ENCODE data around the gene OR4D2. TPM values are rescaled to one million over a fixed set of nuclear protein-coding genes. Genes with fewer than 3 reads are reported as not detected.
"Not testable (repeated sequence)": the region's sequence is repeated elsewhere in the genome, so short reads cannot be mapped to it uniquely, and the experiment has no call there.

OR4D2 gene
- polyA plus RNA-seq (ENCODE audit: insufficient read length in 4 of 4) = not detected

DNA sequence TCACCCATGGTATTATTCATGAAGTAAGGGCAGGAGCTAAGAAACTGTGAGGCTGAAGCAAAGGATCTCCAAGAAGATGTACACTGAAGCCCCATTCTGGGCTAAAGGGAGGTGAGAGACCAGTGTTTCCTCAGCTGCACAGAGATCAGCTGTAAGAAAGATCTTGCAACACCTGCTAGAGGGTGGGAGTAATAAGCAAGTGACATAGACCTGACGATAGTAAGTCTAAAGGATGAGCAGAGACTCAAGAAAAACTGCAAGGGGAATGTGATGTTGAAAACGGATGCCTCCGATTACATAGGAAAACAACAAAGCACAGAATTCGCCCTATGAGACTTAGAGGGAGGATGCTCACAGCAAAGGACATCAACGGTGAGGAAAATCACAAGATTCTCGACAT lies at the start of gene OR4D2:
Gene OR4D2 (plus strand): TSS at position 301 of the 400 bp plus-strand sequence. CDS start 2,674 bp downstream, outside the sequence.
- no peak for DNase-seq (ENCODE audit: low read depth in 4 of 4, low spot score in 2 of 4)

DNA sequence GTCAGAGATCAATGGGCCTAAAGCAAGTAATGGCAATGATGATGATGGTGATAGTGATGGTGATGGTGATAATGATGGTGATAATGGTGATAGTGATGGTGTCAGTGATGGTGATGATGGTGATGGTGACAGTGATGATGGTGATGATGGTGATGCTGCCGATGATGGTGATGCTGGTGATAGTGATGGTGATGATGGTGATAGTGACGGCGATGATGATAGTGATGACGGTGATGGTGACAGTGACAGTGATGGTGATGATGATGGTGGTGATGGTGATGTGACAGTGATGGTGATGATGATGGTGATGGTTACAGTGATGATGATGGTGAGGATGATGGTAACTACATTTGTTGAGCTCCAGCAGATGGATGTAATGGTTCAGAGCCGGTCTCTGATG lies 49.4 kb upstream of the OR4D2 start:
- DNase-seq (ENCODE audit: low read depth in 4 of 4, low spot score in 2 of 4) = no peak

DNA sequence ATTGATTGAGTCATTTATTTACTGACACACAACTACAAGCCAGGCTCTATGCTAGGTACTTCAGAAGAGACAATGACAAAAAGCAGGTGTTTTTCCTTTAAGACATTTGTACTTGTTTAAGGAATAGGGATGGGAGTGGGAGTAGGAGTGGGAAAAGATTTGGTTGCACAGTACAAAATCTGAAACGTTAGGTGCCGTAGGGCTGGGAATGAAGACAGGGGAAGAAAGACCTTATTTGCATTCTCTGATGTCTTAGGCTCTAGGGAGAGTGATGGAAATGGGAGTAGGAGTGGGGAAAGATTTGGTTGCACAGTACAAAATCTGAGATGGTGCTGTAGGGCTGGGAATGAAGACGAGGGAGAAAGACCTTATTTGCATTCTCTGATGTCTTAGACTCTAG lies 47.3 kb upstream of the OR4D2 start:
- no peak for DNase-seq (ENCODE audit: low read depth in 4 of 4, low spot score in 2 of 4)

DNA sequence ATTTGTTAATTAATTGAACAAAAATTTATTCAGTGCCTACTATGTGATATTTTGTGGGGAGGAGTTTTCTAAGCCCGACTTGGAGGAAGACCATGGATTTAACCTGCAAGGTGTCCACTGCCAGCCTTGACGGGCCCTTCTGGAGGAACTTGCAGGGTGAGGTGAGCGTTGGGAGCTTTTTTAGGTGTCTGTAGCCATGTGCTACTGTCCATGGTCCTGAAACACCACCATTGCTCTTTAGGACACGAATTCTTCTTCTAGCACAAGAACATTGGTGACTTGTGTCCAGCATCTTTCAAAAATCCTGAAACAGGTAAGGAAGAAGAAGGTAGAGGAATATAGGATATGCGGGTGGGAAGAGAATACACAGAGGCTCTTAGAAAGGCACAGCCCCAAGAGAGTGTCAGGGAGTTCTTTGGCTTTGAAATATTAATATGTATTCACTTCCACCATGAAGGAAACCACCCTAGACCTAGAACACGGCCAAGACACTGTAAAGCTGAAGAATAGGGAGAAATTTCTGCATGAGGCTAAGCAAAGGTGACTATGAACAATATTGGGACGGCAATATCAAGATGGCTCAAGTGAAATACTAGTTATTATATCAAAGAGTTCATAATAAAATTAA lies 46.5 kb upstream of the OR4D2 start:
- DNase-seq (ENCODE audit: low read depth in 4 of 4, low spot score in 2 of 4) = peak; percentile 51 to 81 (median 60)

DNA sequence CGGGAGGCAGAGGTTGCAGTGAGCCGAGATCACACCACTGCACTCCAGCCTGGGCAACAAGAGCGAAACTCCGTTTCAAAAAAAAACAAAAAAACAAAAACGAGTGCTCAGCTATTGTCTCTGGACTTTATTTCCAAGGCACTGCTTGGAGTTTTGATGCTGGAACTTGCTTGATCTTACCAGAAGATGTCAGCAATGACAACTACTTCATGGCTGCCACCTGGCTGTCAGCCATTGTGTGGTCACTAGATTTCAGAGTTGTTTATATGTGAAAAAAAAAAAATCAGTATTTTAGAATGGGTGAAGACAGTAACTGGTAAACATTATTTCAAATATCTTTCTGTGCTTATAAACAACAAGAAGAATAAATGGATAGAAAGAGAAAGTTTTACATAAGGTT lies 44.9 kb upstream of the OR4D2 start:
- DNase-seq (ENCODE audit: low read depth in 4 of 4, low spot score in 2 of 4) = no peak

DNA sequence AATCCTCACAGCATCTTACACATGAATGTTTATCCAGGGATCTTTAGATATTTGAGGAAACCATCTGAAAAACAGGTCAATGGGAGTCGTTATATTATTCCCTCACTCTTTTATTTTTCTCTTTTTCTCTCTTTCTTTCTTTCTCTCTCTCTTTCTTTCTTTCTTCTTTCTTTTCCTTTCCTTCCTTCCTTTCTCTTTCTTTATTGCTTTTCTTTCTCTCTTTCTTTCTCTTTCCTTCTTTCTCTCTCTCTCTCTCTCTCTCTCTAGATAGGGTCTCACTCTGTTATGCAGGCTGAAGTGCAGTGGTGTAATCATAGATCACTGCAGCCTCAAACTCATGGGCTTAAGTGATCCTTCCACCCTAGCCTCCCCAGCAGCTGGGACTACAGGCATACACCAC lies 38.9 kb upstream of the OR4D2 start:
- DNase-seq (ENCODE audit: low read depth in 4 of 4, low spot score in 2 of 4) = no peak

DNA sequence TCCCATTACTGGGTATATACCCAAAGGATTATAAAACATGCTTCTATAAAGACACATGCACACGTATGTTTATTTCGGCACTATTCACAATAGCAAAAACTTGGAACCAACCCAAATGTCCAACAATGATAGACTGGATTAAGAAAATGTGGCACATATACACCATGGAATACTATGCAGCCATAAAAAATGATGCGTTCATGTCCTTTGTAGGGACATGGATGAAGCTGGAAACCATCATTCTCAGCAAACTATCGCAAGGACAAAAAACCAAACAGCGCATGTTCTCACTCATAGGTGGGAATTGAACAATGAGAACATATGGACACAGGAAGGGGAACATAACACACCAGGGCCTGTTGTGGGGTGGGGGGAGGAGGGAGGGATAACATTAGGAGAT lies 34.1 kb upstream of the OR4D2 start:
- not testable (repeated sequence) for DNase-seq (ENCODE audit: low read depth in 4 of 4, low spot score in 2 of 4)

DNA sequence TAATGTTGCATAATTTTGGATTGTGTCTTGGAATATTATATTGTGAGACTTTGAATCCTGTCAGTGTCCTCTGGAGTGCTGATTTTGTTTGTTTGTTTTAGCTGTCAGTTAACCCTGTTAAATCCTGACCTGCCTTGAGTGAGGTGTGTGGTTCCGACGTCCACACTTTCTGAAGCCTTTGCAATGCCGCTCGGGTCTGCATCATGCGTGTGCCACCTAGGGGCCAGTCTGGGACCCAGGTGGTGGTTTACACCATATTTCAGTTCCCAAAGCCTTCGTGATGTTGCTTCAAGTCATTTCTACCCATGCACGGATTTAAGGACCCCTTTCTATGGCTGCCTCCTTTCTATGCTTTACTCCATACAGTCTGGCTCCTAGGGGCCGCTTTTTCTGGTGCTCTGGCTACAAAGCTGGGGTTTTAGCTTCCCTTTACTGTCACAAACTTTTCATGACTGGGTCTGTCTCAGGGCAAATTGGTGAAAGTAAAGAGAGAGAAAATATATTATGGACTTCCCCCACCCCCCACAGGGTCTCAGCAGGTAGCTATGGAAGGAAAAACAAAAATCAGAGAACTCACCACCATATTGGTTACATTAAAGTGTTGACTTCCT lies 30.0 kb upstream of the OR4D2 start:
- no peak for DNase-seq (ENCODE audit: low read depth in 4 of 4, low spot score in 2 of 4)

DNA sequence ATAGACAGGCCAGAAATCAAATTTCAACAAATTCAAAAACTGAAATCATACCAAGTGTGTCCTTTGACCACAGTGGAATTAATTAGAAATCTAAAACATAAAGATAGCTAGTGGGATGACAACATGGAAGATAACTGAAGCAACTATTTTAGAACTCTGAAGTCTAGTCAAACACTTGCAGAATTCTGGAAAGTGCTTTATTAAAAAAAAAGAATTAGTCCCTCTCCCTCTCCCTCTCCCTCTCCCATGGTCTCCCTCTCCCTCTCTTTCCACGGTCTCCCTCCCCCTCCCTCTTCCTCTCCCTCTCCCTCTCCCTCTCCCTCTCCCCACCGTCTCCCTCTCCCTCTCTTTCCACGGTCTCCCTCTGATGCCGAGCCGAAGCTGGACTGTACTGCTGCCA lies 25.3 kb upstream of the OR4D2 start:
- DNase-seq (ENCODE audit: low read depth in 4 of 4, low spot score in 2 of 4) = no peak

DNA sequence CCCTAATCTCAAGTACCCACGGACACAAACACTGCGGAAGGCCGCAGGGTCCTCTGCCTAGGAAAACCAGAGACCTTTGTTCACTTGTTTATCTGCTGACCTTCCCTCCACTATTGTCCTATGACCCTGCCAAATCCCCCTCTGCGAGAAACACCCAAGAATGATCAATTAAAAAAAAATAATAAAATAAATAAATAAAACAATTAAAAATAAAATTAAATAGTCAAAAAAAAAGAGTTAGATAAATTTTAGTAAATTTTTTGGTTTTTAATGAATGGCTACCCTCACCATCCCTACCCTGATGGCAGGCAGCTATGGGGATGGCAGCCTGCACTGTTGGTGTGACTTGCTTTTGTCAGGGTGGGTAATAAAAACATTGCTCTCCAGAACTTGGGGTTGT lies 23.4 kb upstream of the OR4D2 start:
- DNase-seq (ENCODE audit: low read depth in 4 of 4, low spot score in 2 of 4) = not testable (repeated sequence)

DNA sequence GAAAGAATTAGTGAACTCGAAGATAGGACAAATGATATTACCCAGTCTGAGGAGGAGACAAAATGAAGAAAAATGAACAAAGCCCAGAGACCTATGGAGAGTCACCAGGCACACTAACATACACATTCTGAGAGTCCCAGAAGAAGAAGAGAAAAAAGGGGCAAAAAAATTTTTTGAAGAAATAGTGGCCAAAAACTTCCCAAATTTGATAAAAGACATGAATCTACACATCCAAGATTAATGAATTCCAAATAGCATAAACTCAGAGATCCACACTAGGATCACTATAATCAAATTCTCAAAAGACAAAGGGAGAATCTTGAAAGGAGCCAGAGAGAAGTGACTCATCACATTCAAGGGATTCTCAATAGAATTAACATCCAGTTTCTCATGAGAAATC lies 22.0 kb upstream of the OR4D2 start:
- DNase-seq (ENCODE audit: low read depth in 4 of 4, low spot score in 2 of 4) = no peak

DNA sequence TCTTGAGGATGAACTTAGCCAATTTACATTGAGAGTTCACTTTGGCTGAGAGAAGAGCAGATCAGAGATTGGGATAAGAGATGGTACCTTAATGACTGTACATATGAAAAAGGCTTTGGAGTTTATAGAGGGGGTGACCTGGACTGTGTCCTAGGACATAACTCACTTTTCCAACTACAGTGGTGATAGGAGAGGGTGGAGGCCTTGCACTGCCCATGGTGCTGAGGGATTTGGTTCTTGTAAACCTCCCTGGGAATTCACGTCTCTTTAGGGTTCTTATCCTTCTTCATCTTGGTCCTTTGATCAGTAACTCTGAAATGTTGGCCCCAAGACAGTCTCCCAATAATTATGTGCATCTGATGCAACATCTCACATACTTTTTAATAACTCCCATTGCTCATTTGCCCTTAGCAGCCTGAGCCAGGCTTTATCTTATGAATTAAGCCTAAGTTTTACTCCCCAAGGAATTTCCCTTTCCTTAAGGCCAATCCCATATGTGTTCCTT lies 18.8 kb upstream of the OR4D2 start, which contains the start of gene OR4D1:
Gene OR4D1 (plus strand): TSS at position 455 of the 505 bp plus-strand sequence. CDS start 6,770 bp downstream, outside the sequence.
- DNase-seq (ENCODE audit: low read depth in 4 of 4, low spot score in 2 of 4) = no peak

DNA sequence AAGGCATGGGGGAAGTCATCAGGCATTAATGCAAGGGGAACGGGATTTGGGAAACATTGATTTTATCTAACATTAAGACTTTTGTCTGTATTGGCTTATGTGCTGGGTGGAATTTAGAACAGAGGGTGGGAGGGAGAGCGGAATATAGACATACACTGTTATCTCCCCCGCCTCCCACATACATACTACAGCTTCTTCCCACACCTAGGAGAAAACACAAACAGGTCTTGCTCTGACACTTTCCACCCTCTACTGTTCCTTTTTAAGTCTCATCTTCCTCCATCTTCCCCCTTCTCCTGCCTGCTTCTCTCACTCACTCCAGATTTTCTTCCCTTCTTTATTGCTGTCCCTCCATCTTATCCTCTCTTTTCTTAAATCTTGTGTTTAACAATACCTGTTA lies 18.2 kb upstream of the OR4D2 start:
- DNase-seq (ENCODE audit: low read depth in 4 of 4, low spot score in 2 of 4) = no peak

DNA sequence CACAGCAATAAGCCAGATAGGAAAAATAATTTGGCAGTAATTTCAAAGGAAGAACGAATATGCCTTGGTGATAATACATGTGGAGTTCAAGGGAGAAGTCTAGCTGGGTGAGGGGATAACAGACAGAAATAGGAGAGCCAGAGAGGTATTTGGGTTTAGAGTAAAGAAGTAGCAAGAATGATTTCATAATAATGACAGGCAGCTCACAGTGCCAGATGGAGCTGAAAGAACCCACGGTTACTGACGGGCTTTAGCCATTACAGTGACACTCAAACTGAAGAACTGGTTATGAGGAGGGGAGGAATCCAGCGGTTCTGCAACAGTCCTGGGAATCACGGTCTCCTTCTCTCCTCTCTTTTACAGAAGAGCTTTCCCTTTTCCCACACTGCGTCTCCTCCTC lies 16.4 kb upstream of the OR4D2 start:
- DNase-seq (ENCODE audit: low read depth in 4 of 4, low spot score in 2 of 4) = no peak

DNA sequence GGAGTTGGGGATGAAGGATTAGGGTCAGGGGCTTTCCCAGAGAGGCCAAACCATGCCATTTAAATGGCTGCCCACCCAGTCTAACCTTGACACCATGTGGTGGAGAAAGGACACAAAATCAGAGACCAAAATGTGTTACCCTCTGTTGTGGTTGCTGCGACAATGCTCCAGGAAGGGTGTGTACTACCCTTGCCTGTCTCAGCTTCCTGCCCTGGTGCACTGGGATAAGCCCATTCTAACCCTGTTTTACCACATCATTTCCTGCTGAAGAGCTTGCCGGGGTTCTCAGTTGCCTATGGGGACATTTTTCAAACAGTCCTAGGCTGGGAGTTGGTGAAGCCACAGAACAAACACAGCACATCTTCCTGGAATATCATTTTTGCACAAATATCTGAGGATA lies 13.7 kb upstream of the OR4D2 start:
- no peak for DNase-seq (ENCODE audit: low read depth in 4 of 4, low spot score in 2 of 4)

DNA sequence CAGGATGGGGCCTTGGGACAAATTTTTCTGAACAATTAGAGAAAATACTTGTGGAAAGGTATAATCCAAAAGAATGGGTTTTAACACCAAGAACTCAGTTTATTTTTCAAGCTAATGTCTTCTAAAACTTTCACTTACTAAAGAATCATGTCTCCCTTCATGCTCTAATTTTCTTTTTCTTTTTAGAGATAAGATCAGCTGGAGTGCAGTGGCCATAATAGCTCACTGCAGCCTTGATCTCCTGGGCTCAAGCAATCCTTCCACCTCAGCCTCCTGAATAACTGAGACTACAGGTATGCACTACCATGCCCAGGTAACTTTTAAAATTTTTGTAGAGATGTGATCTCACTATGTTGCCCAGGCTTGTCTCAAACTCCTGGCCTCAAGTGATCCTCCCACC lies 13.1 kb upstream of the OR4D2 start:
- no peak for DNase-seq (ENCODE audit: low read depth in 4 of 4, low spot score in 2 of 4)

DNA sequence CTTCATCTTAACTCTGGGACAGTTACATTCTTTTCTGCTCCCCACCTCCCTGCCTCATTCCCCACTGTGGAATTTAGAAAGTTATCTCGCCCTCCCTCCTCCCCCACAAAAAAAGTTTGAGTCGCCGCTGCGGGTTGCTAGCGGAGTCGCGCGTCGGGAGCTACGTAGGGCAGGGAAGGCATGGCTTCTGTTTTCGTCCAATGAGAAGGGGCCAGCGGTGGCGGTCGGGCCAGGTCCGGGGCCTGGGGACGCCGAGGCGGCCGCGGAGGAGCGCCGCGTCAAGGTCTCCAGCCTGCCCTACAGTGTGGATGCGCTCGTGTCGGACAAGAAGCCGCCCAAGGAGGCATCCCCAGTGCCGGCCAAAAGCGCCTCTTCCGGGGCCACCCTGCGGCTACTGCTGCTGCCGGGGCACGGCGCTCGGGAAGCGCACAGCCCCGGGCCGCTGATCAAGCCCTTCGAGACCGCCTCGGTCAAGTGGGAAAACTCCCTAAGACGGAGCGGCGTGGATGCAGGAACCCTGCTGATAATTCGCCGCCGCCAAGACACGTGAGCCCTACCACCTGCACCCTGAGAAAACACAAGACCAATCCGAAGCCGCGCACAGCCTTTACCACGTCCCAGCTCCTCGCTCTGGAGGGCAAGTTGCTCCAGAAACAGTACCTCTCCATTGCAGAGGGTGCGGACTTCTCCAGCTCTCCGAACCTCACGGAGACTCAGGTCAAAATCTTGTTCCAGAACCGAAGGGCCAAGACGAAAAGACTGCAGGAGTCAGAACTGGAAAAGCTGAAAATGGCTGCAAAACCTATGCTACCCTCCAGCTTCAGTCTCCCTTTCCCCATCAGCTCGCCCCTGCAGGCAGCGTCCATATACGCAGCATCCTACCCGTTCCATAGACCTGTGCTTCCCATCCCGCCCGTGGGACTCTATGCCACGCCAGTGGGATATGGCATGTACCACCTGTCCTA lies 9.7 kb upstream of the OR4D2 start:
- DNase-seq (ENCODE audit: low read depth in 4 of 4, low spot score in 2 of 4) = peak in 1 of 4 donors; percentile 5

DNA sequence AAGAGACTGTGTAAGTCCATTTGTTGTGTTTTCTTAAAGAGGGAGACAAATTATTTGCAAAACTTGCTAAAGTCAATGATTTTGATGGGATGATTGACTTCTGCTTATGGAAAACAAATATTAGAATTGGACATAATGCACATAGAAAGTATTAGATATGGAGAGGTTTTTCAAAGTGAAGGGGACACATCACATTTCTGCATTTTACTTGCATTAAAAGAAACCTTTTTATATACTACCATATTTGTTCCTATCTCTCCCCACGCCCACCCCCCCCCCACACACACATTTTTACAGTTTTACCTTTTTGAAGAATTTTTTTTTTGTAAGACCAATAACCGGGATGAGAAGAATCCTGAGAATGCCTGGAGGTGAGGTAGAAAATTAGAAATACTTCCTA lies 8.6 kb upstream of the OR4D2 start:
- DNase-seq (ENCODE audit: low read depth in 4 of 4, low spot score in 2 of 4) = no peak

DNA sequence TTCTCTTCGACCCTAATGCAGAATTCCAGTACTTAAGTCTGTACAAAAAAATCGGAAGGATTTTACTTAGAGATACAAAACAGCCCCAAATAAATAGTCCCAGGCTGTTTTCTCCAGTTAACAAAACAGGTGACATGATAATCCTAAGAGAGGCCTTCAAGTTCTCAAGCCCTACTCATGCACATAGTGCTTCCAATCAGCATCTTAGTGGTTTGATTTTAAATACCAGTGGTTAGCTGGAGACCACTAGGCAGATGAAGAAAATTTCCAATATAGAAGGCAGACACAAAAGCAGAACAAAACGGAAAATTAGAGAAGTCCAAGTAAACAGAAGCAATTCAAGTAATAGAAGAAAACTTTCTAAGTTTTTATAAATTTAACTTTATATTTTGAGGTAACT lies 5.2 kb upstream of the OR4D2 start:
- DNase-seq (ENCODE audit: low read depth in 4 of 4, low spot score in 2 of 4) = no peak

DNA sequence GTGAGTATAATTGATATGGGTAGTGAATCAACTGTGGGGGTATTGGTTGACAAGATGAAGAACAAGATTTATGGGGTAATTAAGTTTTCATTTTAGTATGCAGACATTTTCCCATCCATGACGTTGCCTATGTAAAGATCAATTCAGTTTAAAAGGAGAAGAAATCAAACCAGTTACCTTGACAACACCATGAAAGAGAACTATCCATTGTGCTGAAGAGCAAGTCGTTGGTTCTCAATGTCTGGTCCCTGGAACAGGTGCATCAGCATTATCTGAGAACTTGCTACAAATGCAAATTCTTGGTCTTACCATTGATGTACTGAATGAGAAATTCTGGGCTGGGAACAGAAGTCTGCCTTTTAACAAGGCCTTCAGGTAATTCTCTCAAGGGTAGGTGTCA lies 801 bp upstream of the OR4D2 start:
- DNase-seq (ENCODE audit: low read depth in 4 of 4, low spot score in 2 of 4) = no peak

DNA sequence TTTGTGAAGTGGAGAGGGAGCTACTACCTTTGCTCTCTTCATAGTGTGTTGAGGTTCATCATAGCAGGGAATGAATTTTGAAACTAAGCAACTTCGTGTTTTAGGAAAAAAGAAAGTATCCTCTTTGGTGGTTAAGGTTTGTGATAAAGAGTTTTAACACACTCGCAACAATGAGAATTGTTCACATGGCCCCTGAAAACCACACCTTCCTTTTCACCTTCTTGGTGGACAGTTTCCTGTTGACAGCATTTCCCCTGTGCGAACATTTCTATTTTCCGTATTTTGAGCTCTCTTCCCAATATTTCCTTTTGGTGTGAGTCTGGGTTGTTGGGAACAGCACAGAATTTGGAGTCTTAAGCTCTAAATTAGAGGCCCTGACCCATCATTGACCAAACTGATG lies 3.8 kb downstream of the OR4D2 start:
- DNase-seq (ENCODE audit: low read depth in 4 of 4, low spot score in 2 of 4) = no peak

All from left renal cortex interstitium (tissue), 4 donors.